GM19043 (cell line): Measurements from ENCODE around the gene INSM1.

Experiments
- ATAC-seq: cut with Tn5 transposase; IDR thresholded peaks from one replicate; pipeline ENCODE4 v1.9.1; 2021; ENCODE audit warnings: low read depth; ENCODE audit not compliant: unreplicated experiment

Gene INSM1

DNA sequence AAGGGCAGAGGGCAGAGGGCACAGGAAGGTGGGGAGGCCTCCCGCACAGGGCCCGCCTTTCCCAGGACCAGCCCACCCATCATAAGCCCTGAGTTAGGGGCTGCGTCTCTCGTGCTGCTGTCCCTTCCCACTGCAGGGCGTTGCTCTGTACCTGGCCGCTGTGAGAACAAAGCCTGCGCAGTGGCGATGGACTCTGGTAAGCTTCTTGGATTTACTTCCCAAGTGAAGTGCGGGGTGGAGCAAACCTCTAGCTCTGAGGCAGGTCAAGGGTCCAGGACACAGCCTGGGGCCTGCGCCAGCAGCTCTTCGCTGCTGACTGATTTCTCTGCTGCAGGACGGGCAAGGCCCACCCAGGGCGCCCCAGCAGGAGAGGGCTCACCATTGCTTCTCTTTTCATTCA, 23.9 kb downstream of the INSM1 start:
- no peak for ATAC-seq

DNA sequence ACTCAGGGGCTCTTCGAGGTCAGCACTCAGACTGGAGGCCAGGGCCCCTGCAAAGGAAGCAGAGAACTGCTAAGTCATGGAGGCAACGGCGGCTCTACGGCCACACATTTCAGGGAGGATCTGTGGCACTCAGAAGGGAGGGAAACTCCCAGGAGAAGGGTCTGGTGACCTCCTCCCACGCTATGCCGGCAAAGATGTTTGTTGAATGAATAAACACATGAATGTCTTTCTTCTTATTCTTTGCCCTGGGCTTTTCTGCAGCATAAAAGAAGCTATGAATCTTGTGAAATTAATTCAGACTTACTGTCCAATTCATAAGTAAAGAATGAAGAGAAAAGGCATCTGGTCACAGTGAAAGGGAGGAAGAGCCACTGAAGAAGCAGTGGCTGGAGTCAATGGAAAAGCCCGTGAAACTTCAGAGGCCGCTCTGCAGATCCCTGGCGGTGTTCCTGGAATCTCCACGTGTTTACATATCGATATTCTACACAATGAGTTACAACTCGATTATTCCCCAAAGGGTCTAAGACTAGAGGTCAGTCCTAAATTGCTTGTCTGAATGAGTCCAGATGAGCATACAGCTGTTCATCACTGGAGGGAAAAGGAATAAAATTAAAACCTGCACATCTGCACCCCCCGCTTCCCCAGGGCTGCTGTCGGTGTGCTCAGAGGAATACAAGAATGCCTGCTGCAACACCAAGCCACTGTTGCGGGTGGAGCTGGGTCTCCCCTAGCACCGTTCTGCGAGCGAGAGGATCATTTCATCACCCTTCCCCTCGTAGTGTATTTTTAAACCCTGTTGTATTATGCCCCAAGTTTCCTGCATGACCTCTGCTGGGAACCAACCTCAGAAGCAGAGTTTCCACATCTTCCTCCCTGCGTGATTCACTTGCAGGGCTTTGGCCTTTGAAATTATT, 25.6 kb downstream of the INSM1 start:
- no peak for ATAC-seq

DNA sequence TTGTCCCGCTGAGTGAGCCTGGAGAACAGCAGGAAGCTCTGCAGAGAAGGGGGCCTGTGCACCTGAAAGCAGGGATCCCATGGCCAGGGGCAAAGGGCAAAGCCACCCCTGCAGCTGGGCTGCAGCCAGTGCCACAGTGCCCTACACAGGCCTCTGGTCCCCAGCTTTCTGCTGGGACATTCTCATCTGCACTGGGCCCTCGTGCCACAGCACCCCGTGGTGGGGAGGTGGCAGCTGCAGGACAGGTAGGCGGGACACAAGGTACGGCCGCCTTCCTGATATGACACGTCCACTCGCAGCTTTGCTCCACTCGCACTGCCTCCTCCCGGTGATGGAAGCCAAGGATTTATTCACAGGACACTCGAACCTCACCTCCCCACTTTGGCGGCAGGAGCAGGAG, 27.2 kb downstream of the INSM1 start:
- ATAC-seq, result no peak

DNA sequence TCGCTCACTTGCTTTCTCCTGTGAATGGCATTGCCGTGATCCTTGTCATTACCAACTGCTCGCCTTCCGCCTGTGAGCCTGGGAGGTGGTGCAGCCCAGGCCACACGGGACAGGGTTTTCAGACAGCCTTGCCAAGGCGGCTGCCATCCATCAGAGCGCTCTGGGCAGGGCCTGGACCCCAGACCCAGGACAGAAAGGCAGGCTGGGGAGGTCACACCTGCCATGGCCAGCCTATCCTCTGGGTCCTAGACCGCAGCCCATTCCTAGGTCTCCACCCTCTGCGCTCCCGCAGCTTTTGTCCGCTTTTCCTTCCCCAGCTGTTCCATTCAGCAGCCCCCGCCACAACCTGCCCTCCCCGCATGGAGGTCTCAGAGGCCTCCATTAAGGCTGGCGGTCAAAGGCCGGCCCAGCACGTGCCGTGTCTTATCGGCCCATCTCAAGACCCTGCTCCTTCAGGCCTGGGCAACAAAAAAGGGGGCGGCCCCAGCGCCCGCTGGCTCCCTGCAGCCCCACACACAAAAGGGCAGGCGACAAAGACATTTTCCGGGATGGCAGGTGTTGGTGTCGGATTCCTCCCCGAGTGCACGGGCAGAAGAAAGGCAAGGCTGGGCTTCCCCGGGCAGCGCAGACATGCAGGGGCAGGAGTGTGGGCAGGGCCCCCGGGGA, 28.1 kb downstream of the INSM1 start:
- ATAC-seq, result no peak

DNA sequence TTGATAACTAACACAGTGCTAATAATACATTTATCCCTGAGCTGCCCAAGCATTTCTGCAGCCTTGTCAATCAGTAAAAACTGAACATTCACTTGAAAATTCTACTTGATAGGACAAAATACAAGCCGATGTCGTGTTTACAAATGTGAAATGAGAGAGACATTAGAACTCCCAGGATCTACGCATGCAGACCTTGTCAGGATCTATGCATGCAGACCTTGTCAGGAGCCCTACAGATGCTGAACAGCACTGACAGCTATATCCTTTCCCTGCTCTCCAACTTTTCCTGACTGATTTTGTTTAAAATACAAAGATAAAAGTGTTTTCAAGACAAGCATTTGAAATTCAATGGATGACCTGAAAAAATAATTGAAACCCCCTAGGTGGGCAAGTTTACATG, 28.9 kb downstream of the INSM1 start:
- no peak for ATAC-seq

DNA sequence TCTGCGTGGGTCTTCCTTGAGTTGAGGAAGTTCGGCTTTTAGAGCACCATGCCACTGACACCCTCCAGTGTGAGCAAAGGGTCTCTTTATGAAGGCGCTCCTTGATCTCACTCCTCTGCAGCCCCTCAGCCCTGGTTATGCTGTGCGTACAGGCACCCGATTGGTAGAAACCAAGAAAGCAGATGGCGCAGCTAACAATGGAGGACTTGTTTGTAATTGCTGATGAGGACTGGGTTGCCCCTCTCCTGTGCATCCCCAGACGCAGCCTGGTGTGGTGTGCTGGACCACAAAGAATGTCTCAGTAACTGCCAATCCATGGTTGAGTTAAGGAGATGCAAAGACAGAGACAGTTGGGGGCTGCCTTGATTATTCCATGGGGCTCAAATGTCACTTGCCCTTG, 30.2 kb downstream of the INSM1 start:
- ATAC-seq, result no peak

DNA sequence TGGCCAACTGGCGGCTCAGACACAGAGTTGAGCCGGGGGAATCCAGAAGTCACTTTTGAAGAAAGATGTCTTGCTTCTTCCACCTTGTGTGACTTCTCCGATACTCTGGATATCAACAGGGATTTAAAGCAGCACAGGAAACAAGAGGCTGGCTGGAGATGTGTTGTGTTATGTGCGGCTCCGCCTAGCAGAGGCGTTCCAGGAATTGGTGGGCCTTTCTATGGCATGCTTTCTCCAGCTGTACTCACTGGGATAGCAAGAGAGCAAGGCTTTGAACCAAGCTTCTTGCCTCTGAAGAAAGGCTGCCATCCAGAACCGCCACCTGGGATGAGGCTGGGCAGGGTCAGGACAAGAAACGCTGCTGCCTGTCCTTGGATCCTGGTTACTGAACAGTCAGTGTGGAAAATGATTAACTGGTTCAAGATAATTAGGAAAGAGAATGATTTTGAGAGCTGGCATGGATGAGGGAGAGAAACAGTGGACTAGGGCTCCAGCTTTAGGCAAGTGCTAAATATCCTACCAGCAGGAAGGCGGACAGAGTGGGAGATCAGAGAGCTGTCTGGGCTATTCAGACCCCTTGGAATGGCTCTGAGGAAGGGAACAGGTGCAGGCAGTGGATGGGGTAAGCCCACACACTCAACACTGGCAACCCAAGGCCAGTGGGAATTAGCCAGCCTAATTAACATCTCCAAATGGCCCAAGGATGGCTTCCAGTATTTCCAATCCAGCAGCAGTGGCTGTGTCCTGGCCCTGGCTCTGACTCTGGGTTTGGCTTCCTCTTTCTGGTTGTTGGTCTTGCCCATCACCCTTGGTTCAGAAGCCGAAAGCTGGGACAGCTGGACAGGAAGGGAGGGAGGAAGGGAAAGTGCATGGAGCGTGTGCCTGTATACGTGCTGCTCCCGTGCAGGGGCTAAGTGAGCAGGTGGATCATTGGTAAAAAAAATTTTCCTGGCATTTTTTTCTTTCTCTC, 31.9 kb downstream of the INSM1 start:
- no peak for ATAC-seq

DNA sequence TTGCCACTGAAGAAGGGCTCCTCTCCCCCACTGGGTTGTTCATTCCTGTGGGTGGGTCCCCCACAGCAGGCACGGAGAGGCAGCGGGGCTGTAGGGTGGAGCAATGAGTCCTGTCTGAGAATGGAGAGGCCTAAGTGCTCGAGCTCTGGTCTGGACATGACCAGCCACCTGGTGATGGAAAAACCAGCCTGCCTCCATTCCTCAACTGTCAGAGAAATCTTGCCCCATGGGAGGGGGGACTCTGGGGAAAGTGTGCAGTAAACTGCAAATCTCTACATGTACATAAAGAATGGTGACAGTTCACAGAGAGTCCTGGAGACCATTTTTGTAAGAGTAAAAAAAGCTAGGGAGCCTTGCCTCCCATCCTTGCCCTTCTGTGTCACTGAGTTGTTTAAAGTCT, 34.1 kb downstream of the INSM1 start:
- no peak for ATAC-seq

DNA sequence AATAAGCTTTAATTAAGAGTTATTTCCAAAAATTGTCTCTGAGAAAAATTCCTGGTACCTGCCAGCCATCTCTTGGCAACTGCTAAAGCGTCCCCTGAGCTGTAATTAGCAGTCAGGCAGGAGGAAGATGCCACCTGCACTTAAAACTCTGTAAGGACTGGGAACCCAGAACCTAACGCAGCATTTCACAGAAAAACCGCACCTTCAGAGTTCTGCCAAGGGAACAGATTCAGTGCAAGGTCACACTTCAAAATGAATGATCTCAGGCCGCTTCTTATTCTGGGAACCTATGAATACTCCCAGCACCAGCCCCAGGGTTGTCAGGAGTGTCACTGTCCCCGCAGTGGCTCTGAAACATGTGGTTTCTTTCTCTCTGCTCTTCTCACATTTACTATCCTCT, 36.7 kb downstream of the INSM1 start:
- ATAC-seq, result no peak

DNA sequence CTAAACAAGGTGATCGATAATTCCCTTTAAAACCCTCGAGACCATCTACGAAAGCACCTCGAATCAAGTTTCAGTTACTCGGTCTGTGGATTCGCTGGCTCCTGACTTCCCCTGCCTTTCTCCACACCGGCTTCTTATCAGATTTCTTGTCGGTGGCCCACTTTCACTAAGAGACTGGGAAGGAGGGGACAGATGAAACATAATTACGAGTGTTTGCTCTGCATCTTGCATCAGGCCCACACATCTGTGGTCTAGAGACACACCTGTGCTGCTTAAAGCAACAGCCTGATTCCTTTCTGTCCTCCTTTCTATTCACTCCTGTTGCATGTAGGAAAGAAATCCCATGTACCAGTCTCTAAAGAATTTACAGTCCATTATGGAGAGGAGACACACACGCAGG, 37.7 kb downstream of the INSM1 start:
- ATAC-seq, result no peak

DNA sequence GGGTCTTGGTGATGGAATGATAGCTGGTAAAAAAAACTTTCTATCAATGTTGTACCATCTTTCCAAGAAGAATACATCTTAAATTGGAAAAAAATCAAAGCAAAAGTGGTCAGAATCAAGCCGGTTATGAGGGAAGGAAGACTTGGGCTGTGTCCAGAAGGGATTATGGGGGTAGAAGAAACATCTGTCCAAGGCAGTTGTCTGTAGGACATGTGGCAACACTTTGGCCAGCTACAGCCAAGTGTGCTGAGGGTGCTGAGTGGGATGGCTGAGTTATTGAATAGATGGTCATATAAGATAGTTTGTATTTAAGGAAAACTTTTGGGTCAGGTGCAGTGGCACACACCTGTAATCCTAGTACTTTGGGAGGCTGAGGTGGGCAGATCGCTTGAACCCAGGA, 38.4 kb downstream of the INSM1 start:
- no peak for ATAC-seq

DNA sequence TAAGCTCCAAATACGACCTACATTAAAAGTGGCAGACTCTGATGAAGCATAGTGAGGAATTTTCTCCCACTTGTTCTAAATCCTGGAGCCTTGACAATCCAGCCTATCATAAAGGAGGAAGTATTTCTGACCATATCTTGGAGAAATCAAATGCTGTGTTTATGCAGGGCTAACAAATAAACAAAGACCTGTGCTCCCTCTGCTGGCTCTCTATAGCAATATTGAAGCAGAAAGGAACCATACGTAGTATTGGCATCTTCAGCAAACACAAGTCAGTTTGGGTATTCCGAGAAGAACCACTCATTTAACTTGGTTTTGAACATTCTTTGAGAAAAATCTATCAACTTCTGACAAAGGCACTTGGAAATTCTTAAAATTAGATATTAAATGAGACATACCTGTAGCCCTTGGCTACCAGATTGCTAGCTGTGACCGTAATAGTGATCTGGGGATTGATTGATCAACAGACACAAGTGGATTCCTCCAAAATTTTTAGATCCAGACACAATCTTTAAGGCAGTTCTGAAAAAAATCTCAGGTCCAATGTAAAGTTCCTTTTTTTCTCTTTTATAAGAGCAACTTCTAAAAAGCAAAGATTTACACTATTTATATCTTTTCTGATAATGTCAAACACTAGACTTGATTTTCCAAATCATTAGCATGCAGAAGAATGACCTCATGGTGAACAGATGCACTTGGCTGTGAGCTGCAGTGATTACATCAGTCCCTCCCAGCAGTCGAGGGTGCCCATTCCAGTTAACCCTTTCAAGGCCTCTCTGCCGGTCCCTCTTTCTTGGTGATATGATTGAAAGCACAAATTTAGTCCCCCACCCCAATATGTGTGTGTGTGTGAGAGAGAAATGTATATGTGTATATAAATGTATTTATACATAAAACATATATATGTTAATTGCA, 40.2 kb downstream of the INSM1 start:
- ATAC-seq, result no peak

DNA sequence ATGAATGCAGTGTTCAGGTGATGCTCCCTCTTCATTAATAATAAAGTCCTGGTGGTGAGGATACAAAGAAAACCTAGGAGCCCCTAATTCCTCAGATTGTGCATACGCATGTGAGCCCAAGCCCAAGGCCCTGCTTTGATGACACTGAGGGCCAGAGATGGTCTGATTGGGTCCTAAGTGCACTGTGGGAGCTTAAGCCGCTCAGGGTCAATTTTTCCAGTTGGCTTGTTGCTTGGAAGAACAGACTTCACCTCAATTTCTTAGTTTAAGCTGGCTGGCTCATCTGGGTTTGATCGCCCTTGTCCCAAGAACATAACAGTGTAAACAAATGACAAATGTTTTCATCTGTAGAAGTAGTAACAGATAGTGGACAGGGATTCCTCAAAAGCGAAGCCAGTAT, 41.4 kb downstream of the INSM1 start:
- ATAC-seq, result no peak

DNA sequence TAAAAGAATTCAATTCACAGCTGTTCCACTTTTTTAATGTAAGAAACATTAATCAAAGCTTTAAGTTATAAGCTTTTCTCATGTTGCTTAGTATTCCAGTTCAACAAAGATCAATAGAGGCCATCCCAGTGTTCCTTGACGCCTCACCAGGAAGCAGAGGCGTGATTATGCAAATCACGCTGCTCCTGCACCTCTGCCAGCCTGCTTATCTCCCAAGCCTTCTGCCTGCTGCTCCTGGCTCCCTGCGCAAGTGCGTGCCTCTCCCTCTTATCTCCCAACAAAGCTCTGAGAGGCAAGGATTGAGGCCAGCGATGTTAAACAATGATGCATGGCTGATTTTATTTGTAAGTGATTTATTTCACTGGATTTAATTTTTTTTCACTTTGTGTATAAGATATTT, 42.8 kb downstream of the INSM1 start:
- ATAC-seq, result no peak

DNA sequence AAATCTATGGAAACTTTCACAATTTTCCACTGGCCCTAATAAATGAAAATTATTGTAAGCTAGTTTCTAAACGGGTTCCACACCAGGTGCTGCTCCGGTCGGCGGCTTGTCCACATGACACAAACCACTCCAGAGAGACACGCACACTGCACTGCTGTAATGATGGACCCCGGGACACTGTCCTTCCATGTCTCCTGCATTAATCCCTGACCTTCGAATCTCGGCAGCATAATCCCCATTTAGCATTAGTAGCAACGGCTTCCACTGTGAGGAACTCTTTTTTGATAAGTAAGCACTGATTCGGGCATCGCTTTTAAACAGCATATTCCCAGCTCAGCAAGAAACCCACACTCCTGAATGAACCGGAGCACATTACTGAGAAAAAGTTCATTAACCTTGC, 43.5 kb downstream of the INSM1 start:
- ATAC-seq, result no peak

DNA sequence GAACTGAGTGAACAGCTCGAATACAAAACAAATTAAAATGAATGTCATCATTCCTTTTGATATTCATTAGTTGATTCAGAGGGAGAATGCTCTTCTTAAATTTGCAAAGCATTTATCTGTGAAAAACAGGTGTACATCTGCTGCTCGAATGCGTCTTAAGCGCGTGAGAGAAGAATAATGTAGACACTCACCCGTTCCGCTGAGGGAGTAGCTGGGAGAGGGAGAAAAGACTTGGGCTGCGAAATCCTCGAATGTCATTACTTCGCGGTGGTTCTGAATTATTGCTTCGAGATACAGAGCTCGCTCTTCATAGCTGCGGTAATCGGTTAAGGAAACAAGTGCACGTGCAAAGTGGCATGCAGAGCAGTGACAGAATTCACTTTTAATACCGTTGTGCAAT, 43.9 kb downstream of the INSM1 start:
- no peak for ATAC-seq

DNA sequence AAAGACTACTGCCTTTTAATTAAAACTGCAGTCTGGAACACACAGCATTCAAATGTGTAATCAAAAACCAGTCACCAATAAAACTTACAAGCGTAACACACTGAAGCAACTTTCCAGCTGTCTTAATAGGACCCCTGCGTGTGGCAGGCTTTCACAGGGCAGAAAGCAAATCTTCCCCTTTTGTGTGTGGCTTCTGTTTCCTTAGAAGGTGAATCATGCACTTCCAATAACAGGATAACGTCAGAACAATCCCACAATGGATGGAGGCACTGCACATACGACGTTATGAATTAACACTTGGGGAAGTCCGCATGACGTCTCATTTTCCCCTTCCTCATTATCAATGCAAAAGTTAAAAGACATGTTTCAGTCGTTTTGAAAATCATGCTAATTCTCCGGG, 44.8 kb downstream of the INSM1 start:
- ATAC-seq, result no peak

DNA sequence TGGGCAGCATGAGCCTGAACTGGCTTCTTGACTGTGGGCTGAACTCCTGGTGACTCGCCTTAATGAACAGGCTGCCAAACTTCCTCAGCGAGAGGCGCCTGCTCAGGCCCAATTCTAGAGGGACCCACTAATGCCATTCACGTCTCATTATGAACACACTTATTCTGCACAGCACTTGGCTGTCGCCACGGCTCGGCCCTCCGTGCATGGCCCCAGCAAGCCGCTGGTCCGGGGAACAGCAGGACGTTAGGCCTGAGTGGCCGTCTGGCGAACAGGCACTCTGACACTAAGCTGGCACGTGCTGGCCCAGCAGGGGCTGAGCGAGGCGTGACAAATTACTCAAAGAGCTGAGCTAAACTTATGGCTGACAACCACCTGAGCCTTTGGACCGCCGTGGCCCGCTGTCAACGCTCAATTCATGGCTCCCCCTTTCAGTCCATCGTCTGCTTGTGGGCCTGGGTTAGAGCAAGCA, 45.9 kb downstream of the INSM1 start:
- ATAC-seq, result no peak

DNA sequence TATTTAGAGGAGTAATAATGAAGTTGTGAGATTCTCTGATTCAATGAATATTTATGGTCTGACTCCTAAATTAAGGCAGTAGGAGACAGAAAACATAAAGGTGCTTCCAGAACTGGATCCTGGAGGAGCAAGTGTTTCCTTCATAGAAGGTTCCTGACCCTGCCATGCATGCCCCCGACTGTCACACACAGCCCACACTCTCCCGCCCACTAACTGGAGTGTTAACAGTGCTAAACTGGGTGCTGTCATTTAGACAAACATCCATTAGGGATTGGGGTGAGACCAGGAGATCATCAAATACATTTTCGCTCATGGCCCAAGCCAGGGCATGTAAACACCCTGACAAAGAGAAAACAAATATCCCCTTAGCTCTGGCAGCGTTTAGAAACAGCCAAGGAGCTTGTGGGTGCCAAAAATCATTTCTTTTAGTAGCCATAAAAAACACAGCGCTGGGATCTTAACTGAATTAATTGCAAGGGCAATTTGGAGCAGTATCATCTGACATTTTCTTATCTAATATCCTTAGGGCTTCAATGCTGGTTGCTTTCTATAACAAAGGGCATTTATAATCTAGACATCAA, 46.8 kb downstream of the INSM1 start:
- ATAC-seq, result no peak

DNA sequence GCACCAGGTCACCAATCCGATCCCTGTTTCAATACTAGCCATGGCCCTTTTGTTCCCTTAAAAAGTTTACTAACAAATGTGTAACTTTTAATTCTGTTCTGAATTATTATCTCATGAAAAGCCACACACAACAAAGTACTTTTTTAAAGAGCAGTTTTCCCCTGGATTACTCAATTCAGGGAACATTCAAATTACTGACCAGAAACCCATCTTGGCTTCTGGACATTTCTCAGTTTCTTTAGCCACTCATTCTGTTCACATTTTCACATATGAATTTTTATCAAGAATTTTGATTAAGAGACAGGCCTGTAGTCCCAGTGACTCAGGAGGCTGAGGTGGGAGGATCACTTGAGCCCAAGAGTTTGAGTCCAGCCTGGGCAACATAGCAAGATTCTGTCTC, 47.4 kb downstream of the INSM1 start:
- no peak for ATAC-seq
